ENCODE data around the gene SHB. TPM values are rescaled to one million over a fixed set of nuclear protein-coding genes. Genes with fewer than 3 reads are reported as not detected.

SHB gene
- total RNA-seq, 6 experiments from 2014 or later: 12.0 to 43.1 (median 21.9) TPM

- H3K4me3 ChIP-seq: no peak overlapping the region
- 43% methylated on average over 17 of the region's 18 CpGs for WGBS (ENCODE audit: insufficient coverage, low coverage, low lambda C conversion rate, missing lambda C conversion rate)
- peak in 2 of 3 donors; percentile 74 to 76 for DNase-seq
These were observed 42.8 kb downstream of the SHB start for GRCh38 chr9:38026021-38026809.

GRCh38 chr9:38025166-38025565 is 43.9 kb downstream of the SHB start:
- H3K4me1 ChIP-seq: peaks cover 8 to 81% (median 41%) of the 10 kb centered on the region in 4 donors
- H3K27ac ChIP-seq: peak overlapping the region in 2 of 3 donors; percentile 44 to 86
- no peak overlapping the region for H3K4me3 ChIP-seq
- no peak for ATAC-seq
- WGBS (ENCODE audit: insufficient coverage, low coverage, low lambda C conversion rate, missing lambda C conversion rate): 93% methylated on average over 8 of the region's 8 CpGs
- no peaks in the 10 kb centered on the region for H3K27me3 ChIP-seq
- no peaks in the 10 kb centered on the region for H3K36me3 ChIP-seq
- intact Hi-C loops (cut with DNase I): no loop called here
- H3K9me3 ChIP-seq: no peaks in the 10 kb centered on the region
- TF ChIP-seq CTCF (IDR thresholded peaks at IDR 0.05): no peak
- TF ChIP-seq POLR2A (IDR thresholded peaks at IDR 0.05): no peak
- no peak for DNase-seq

More at GRCh38 chr9:38026021-38026809, 42.8 kb downstream of the SHB start:
- peak overlapping the region; percentile 44 to 86 (median 67) for H3K27ac ChIP-seq
- no peaks in the 10 kb centered on the region for H3K27me3 ChIP-seq
- H3K4me1 ChIP-seq: peaks cover 8 to 84% (median 43%) of the 10 kb centered on the region in 4 donors
- no peaks in the 10 kb centered on the region for H3K9me3 ChIP-seq
- ATAC-seq: peak; percentile 33 to 62 (median 46)
- intact Hi-C loops (cut with DNase I): no loop called here
- no peak for TF ChIP-seq CTCF (IDR thresholded peaks at IDR 0.05)
- peak; percentile 11 for TF ChIP-seq POLR2A (IDR thresholded peaks at IDR 0.05)
- H3K36me3 ChIP-seq: no peaks in the 10 kb centered on the region

- TF ChIP-seq POLR2A (IDR thresholded peaks at IDR 0.05) (peak; percentile 56), CTCF (IDR thresholded peaks at IDR 0.05) (no peak)
- Histone ChIP-seq H3K27me3 (no peaks in the 10 kb centered on the region), H3K9me3 (no peaks in the 10 kb centered on the region), H3K4me3 (no peak overlapping the region), H3K36me3 (no peaks in the 10 kb centered on the region), H3K4me1 (peaks cover 8 to 82% (median 40%) of the 10 kb centered on the region in 4 donors), H3K27ac (peak overlapping the region in 2 of 3 donors; percentile 44 to 86)
- DNase-seq (peak; percentile 76 to 92 (median 90)), ATAC-seq (peak; percentile 70 to 89 (median 74))
- intact Hi-C loops (cut with DNase I): no loop called here
- 12% methylated on average over 5 of the region's 7 CpGs for WGBS (ENCODE audit: insufficient coverage, low coverage, low lambda C conversion rate, missing lambda C conversion rate)
These were observed 44.9 kb downstream of the SHB start for GRCh38 chr9:38024036-38024681.

- 55% methylated on average over 4 of the region's 5 CpGs for WGBS (ENCODE audit: insufficient coverage, low coverage, low lambda C conversion rate, missing lambda C conversion rate)
These were observed 45.4 kb downstream of the SHB start for GRCh38 chr9:38023661-38024035.

More at GRCh38 chr9:38023661-38024035, 45.4 kb downstream of the SHB start:
- DNase-seq (no peak), ATAC-seq (peak in 2 of 4 donors; percentile 1)
- Histone ChIP-seq H3K36me3 (no peaks in the 10 kb centered on the region), H3K4me3 (no peak overlapping the region), H3K9me3 (no peaks in the 10 kb centered on the region), H3K4me1 (peaks cover 8 to 82% (median 41%) of the 10 kb centered on the region in 4 donors), H3K27me3 (no peaks in the 10 kb centered on the region), H3K27ac (peak overlapping the region in 2 of 3 donors; percentile 3 to 86)
- intact Hi-C loops (cut with DNase I): no loop called here
- TF ChIP-seq POLR2A (IDR thresholded peaks at IDR 0.05): no peak
- TF ChIP-seq CTCF (IDR thresholded peaks at IDR 0.05): no peak
